Activated T-cell treated with anti-CD3 and anti-CD28 coated beads, Interleukin-2, amount 50 U/mL, for 1 hour (primary cell): ENCODE data around the gene NDST4.

Experiments used
- DNase-seq: peaks from one replicate; pipeline ENCODE4 v3.0.0-alpha.2; 2020

Gene NDST4

GRCh38 chr4:114782415-114783214 is 330.8 kb downstream of the NDST4 start:
- DNase-seq: no peak

- no peak for DNase-seq
These were observed 333.2 kb downstream of the NDST4 start for GRCh38 chr4:114780205-114780604.
